ENCODE measurements around the gene USP24. TPM values are rescaled to one million over a fixed set of nuclear protein-coding genes. Genes with fewer than 3 reads are reported as not detected.
A peak's percentile ranks its signal among the peaks of the same experiment; 100 is the strongest.

USP24 gene
- total RNA-seq, 1 donor from 2014 or later = 30.8 TPM

DNA sequence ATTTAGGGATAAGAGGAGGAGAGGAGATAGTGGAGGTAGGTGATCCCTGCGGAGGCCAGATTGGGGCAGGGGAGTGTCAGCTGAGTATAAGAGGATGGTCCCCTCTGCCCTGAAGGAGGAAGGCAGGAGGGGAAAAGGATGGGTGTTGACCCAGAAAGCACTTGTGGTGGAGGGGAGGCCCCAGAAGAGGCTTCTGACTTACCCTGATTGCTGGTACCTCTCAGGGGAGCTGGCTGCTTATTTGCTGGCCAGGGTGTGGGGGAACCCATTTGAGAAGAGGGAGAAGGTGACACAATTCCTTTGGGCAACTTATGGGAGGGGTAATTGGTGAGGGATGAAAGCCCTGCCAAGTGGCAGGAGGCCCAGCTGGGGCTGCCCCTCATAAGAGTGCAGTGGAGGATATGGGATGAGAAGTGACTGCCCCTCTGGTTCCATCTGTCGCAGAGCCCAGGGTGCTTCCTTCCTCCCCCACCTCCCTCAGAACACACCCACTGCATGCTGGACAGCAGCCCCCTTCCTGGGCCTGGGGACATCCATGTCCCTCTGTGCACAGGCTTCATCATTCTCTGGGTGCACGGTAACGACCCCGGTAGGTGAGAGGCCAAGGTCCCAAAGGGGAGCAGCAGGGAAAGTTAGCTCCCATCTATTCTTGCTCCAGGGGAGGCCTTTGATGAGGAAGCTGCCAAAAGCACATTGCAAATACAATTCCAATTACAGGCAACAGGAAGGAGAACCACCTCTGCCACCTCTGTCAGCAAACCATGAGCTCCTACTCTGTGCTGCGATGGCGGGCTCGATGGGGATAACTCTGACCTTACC lies 177.2 kb downstream of the USP24 start:
- Histone ChIP-seq H3K79me2 (ENCODE audit: insufficient read depth, low read length) (no peaks in the 10 kb centered on the region), H3K27ac (ENCODE audit: low read depth, low read length) (no peak overlapping the region), H3K9me3 (ENCODE audit: insufficient read depth, low read depth, low read length) (no peaks in the 10 kb centered on the region), H3K27me3 (ENCODE audit: insufficient read depth, low read length) (peaks cover 89% of the 10 kb centered on the region), H3K36me3 (ENCODE audit: insufficient read depth, low read length) (no peaks in the 10 kb centered on the region), H3K4me2 (ENCODE audit: low read length) (no peak overlapping the region), H4K20me1 (ENCODE audit: insufficient read depth, low read length) (no peaks in the 10 kb centered on the region), H3K9ac (ENCODE audit: low read length) (no peak overlapping the region), H2AFZ (ENCODE audit: low read depth, low read length) (no peak overlapping the region), H3K4me1 (ENCODE audit: insufficient read depth, low read length) (peaks cover 10% of the 10 kb centered on the region), H3K4me3 (ENCODE audit: insufficient read depth, low read depth, low read length) (no peak overlapping the region)
- FAIRE-seq = no peak
- H3K27me3 Mint-ChIP-seq (ENCODE audit: low read depth, unreplicated experiment) = peaks cover 72% of the 10 kb centered on the region
- H3K4me1 Mint-ChIP-seq (ENCODE audit: low read depth, unreplicated experiment) = peaks cover 2% of the 10 kb centered on the region
- H3K27ac Mint-ChIP-seq (ENCODE audit: unreplicated experiment) = peak overlapping the region; percentile 37
- H3K36me3 Mint-ChIP-seq (ENCODE audit: low read depth, unreplicated experiment) = peaks cover 6% of the 10 kb centered on the region
- H3K4me3 Mint-ChIP-seq (ENCODE audit: unreplicated experiment) = no peak overlapping the region
- no peak for DNase-seq (ENCODE audit: low read depth)
- H3K9me3 Mint-ChIP-seq (ENCODE audit: unreplicated experiment) = no peaks in the 10 kb centered on the region
- no peak for TF ChIP-seq EZH2 (IDR thresholded peaks at IDR 0.05; ENCODE audit: insufficient read depth, low read length)
- TF ChIP-seq, protein P1, sequence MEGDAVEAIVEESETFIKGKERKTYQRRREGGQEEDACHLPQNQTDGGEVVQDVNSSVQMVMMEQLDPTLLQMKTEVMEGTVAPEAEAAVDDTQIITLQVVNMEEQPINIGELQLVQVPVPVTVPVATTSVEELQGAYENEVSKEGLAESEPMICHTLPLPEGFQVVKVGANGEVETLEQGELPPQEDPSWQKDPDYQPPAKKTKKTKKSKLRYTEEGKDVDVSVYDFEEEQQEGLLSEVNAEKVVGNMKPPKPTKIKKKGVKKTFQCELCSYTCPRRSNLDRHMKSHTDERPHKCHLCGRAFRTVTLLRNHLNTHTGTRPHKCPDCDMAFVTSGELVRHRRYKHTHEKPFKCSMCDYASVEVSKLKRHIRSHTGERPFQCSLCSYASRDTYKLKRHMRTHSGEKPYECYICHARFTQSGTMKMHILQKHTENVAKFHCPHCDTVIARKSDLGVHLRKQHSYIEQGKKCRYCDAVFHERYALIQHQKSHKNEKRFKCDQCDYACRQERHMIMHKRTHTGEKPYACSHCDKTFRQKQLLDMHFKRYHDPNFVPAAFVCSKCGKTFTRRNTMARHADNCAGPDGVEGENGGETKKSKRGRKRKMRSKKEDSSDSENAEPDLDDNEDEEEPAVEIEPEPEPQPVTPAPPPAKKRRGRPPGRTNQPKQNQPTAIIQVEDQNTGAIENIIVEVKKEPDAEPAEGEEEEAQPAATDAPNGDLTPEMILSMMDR (IDR thresholded peaks at IDR 0.05; ENCODE audit: insufficient read depth, low read depth, low read length) = no peak

DNA sequence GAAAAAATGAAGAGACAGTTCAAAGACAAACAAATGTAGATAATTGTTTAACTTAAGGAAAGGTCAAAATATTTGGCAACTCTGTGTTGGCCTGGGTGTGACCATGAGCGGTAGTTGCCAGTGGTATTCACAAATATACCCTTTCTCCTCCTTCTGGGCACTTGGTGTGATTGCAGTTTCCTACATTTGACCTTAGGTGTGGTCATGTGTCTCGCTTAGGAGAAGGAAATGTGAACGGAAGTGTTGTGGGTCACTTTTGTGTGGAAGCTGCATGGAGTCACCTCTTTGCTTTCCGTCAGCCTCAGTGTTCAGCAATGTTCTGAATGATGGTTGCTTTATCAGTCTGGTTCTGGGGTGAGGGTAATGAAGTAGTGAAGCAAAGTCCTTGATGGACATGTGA lies 179.3 kb downstream of the USP24 start:
- peaks cover 10% of the 10 kb centered on the region for H3K4me1 ChIP-seq (ENCODE audit: insufficient read depth, low read length)
- peaks cover 62% of the 10 kb centered on the region for H3K27me3 Mint-ChIP-seq (ENCODE audit: low read depth, unreplicated experiment)
- H3K27ac Mint-ChIP-seq (ENCODE audit: unreplicated experiment) = no peak overlapping the region
- peaks cover 8% of the 10 kb centered on the region for H3K9me3 Mint-ChIP-seq (ENCODE audit: unreplicated experiment)
- peaks cover 74% of the 10 kb centered on the region for H3K27me3 ChIP-seq (ENCODE audit: insufficient read depth, low read length)
- no peak overlapping the region for H3K4me3 ChIP-seq (ENCODE audit: insufficient read depth, low read depth, low read length)
- H3K4me2 ChIP-seq (ENCODE audit: low read length) = no peak overlapping the region
- H3K79me2 ChIP-seq (ENCODE audit: insufficient read depth, low read length) = no peaks in the 10 kb centered on the region
- H4K20me1 ChIP-seq (ENCODE audit: insufficient read depth, low read length) = no peaks in the 10 kb centered on the region
- H3K4me1 Mint-ChIP-seq (ENCODE audit: low read depth, unreplicated experiment) = peaks cover 2% of the 10 kb centered on the region
- H3K36me3 ChIP-seq (ENCODE audit: insufficient read depth, low read length) = no peaks in the 10 kb centered on the region
- H3K4me3 Mint-ChIP-seq (ENCODE audit: unreplicated experiment) = no peak overlapping the region
- DNase-seq (ENCODE audit: low read depth) (no peak), FAIRE-seq (no peak)
- H3K36me3 Mint-ChIP-seq (ENCODE audit: low read depth, unreplicated experiment) = peaks cover 9% of the 10 kb centered on the region
- TF ChIP-seq, protein P1 (IDR thresholded peaks at IDR 0.05; ENCODE audit: insufficient read depth, low read depth, low read length) = no peak
- no peak for TF ChIP-seq EZH2 (IDR thresholded peaks at IDR 0.05; ENCODE audit: insufficient read depth, low read length)
- H3K9ac ChIP-seq (ENCODE audit: low read length) = no peak overlapping the region
- H2AFZ ChIP-seq (ENCODE audit: low read depth, low read length) = no peak overlapping the region
- H3K9me3 ChIP-seq (ENCODE audit: insufficient read depth, low read depth, low read length) = no peaks in the 10 kb centered on the region
- H3K27ac ChIP-seq (ENCODE audit: low read depth, low read length) = no peak overlapping the region

Data from astrocyte (in vitro differentiated cells and primary cell).